ENCODE results near the gene SLC4A5.

The SLC4A5 gene

DNA sequence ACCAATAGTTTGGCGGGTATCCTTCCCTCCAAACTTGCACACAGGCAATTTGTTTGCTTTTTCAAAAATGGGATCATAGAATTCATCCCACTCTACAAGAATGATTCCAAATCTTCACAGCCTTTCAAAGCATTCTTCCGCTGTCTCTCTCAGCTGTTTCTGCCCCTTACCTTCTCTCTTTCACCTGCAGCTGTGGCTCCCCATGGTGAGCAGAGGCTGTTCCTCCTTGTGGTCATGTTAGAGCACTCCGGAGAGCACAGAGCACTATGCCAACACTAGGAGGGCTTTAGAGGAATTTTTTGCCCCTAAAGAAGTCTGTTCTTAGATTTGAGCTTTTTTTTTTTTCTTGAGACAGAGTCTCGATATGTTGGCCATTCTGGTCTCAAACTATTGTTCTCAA lies 114.4 kb downstream of the SLC4A5 start:
- TF ChIP-seq, protein P1, sequence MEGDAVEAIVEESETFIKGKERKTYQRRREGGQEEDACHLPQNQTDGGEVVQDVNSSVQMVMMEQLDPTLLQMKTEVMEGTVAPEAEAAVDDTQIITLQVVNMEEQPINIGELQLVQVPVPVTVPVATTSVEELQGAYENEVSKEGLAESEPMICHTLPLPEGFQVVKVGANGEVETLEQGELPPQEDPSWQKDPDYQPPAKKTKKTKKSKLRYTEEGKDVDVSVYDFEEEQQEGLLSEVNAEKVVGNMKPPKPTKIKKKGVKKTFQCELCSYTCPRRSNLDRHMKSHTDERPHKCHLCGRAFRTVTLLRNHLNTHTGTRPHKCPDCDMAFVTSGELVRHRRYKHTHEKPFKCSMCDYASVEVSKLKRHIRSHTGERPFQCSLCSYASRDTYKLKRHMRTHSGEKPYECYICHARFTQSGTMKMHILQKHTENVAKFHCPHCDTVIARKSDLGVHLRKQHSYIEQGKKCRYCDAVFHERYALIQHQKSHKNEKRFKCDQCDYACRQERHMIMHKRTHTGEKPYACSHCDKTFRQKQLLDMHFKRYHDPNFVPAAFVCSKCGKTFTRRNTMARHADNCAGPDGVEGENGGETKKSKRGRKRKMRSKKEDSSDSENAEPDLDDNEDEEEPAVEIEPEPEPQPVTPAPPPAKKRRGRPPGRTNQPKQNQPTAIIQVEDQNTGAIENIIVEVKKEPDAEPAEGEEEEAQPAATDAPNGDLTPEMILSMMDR (IDR thresholded peaks at IDR 0.05; ENCODE audit: low read depth, low read length, poor library complexity, severe bottlenecking), result no peak
- no peak for TF ChIP-seq EZH2phosphoT487 (IDR thresholded peaks at IDR 0.05; ENCODE audit: borderline replicate concordance, low read length)

DNA sequence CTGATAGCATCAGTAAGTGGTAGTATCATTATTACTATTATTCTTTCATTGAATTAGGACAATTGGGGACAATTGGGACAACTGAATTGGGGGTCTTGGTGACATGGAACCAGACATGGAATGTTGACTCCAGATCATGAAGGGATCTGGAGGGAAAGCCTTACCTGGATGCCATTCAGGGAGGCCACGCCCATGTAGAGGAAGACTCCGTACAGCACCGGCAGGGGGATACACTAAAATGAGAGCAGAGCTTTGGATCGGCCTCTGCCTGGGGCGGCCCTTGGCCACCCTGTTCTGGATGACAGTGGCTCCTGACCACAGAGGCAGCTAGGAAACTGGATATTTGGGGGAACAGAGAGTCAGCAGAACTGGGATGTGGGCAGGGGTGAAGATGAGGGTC lies 115.6 kb downstream of the SLC4A5 start:
- H3K9me2 ChIP-seq (replicated peaks; ENCODE audit: control insufficient read depth, low read length), result no peaks in the 10 kb centered on the region
- H3K27ac ChIP-seq (ENCODE audit: low read depth, low read length), result no peak overlapping the region
- no peaks in the 10 kb centered on the region for H3K27me3 ChIP-seq (ENCODE audit: control insufficient read depth, low read length)
- H3K4me1 ChIP-seq (ENCODE audit: control insufficient read depth, low read length), result no peaks in the 10 kb centered on the region
- H4K20me1 ChIP-seq (ENCODE audit: control insufficient read depth, insufficient read depth, low read depth, low read length), result no peaks in the 10 kb centered on the region
- H3K79me2 ChIP-seq (ENCODE audit: control insufficient read depth, low read length), result no peaks in the 10 kb centered on the region
- no peak overlapping the region for H3K4me3 ChIP-seq (ENCODE audit: low read length)
- H3F3A ChIP-seq (ENCODE audit: control insufficient read depth, insufficient read depth), result peaks cover 8% of the 10 kb centered on the region
- TF ChIP-seq, protein P1 (IDR thresholded peaks at IDR 0.05; ENCODE audit: low read depth, low read length, poor library complexity, severe bottlenecking), result no peak
- TF ChIP-seq EZH2phosphoT487 (IDR thresholded peaks at IDR 0.05; ENCODE audit: borderline replicate concordance, low read length), result no peak
- H3K9me3 ChIP-seq (ENCODE audit: control insufficient read depth, insufficient read depth, low read length), result no peaks in the 10 kb centered on the region
- no peaks in the 10 kb centered on the region for H3K36me3 ChIP-seq (ENCODE audit: control insufficient read depth, low read length)
- no peak overlapping the region for H3K4me2 ChIP-seq (ENCODE audit: low read length)

More for the DNA sequence above, 114.4 kb downstream of the SLC4A5 start:
- Histone ChIP-seq H3K9me3 (ENCODE audit: control insufficient read depth, insufficient read depth, low read length) (no peaks in the 10 kb centered on the region), H3K79me2 (ENCODE audit: control insufficient read depth, low read length) (no peaks in the 10 kb centered on the region), H3K36me3 (ENCODE audit: control insufficient read depth, low read length) (no peaks in the 10 kb centered on the region), H3K4me3 (ENCODE audit: low read length) (no peak overlapping the region), H3K4me2 (ENCODE audit: low read length) (no peak overlapping the region), H4K20me1 (ENCODE audit: control insufficient read depth, insufficient read depth, low read depth, low read length) (no peaks in the 10 kb centered on the region), H3K27me3 (ENCODE audit: control insufficient read depth, low read length) (no peaks in the 10 kb centered on the region), H3F3A (ENCODE audit: control insufficient read depth, insufficient read depth) (no peaks in the 10 kb centered on the region), H3K9me2 (replicated peaks; ENCODE audit: control insufficient read depth, low read length) (no peaks in the 10 kb centered on the region), H3K27ac (ENCODE audit: low read depth, low read length) (no peak overlapping the region), H3K4me1 (ENCODE audit: control insufficient read depth, low read length) (no peaks in the 10 kb centered on the region)

DNA sequence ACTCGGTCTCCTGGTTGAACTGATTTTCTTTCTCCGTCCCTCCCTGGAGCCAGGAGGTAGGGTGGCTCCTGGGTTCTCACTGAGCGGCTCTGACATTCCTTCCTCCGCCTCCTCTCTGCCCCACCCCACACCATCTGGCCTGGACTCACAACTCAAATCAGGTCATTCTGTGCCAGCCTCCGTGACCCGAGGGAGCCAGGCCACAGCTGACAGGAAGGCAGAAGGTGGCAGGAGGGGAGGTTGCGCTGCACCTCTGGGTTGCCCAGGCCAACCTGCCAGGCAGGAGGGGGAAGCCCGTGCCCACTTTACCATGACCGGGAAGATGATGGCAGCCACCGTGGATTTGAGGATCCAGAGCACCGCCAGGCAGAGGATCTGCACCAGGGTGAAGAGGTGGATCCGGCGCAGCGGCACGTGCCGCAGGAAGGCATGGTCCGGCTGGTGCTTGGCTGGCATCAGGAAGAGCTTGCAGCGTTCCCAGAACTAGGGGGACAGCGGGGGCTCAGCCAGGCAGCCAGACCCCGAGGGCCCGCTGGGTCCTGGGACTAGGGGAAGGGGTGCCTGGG lies 116.5 kb downstream of the SLC4A5 start:
- H3K4me1 ChIP-seq (ENCODE audit: control insufficient read depth, low read length), result no peaks in the 10 kb centered on the region
- no peaks in the 10 kb centered on the region for H3K9me3 ChIP-seq (ENCODE audit: control insufficient read depth, insufficient read depth, low read length)
- no peaks in the 10 kb centered on the region for H3K36me3 ChIP-seq (ENCODE audit: control insufficient read depth, low read length)
- H3K27ac ChIP-seq (ENCODE audit: low read depth, low read length), result no peak overlapping the region
- TF ChIP-seq, protein P1 (IDR thresholded peaks at IDR 0.05; ENCODE audit: low read depth, low read length, poor library complexity, severe bottlenecking), result no peak
- no peak for TF ChIP-seq EZH2phosphoT487 (IDR thresholded peaks at IDR 0.05; ENCODE audit: borderline replicate concordance, low read length)
- no peak overlapping the region for H3K4me3 ChIP-seq (ENCODE audit: low read length)
- no peaks in the 10 kb centered on the region for H3K27me3 ChIP-seq (ENCODE audit: control insufficient read depth, low read length)
- no peaks in the 10 kb centered on the region for H3K79me2 ChIP-seq (ENCODE audit: control insufficient read depth, low read length)
- no peaks in the 10 kb centered on the region for H3K9me2 ChIP-seq (replicated peaks; ENCODE audit: control insufficient read depth, low read length)
- H3K4me2 ChIP-seq (ENCODE audit: low read length), result no peak overlapping the region
- no peaks in the 10 kb centered on the region for H4K20me1 ChIP-seq (ENCODE audit: control insufficient read depth, insufficient read depth, low read depth, low read length)
- H3F3A ChIP-seq (ENCODE audit: control insufficient read depth, insufficient read depth), result peaks cover 17% of the 10 kb centered on the region

Data from DOHH2 (cell line).